ENCODE measurements around the gene SEMA3A. TPM values are rescaled to one million over a fixed set of nuclear protein-coding genes. Genes with fewer than 3 reads are reported as not detected.
A peak's percentile ranks its signal among the peaks of the same experiment; 100 is the strongest.

The SEMA3A gene
- total RNA-seq, 4 donors from 2014 or later = 27.8 to 39.0 (median 34.5) TPM

DNA sequence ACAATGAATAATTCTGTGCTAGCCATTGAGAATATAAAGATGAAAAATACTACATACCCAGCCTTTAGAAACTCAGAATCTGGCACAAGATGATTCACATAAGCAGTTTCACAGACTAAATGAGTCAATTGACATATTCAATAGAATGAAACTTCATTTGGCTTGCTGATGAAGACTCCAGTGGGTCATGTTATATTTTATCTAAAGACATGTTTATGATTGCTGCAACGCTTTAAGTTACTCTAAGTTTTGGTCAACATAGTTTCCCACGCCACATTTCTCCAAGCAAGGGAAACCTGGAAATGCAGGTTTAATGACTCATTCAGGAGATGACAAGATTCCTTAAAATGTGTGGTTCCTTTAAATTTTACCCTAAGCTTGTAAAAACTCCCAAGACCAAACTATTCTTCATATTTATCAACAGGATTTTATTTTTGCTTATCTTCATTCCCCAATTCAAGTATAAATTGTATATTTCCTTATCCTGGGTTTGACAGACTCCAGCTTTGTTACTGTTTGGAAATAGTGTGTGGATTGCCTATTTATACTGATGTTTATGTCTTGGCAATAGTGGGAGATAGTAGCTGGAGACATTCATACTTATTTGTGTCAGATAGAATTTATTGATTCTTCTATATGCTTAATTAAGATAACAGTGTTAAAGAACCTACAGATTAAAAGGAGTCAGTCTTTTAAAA, 6.6 kb downstream of the SEMA3A start:
- TF ChIP-seq POLR2AphosphoS5 (IDR thresholded peaks at IDR 0.05) (no peak), POLR2A (IDR thresholded peaks at IDR 0.05; ENCODE audit: low read depth) (no peak), EP300 (IDR thresholded peaks at IDR 0.05) (no peak)
- TF ChIP-seq, protein P1, sequence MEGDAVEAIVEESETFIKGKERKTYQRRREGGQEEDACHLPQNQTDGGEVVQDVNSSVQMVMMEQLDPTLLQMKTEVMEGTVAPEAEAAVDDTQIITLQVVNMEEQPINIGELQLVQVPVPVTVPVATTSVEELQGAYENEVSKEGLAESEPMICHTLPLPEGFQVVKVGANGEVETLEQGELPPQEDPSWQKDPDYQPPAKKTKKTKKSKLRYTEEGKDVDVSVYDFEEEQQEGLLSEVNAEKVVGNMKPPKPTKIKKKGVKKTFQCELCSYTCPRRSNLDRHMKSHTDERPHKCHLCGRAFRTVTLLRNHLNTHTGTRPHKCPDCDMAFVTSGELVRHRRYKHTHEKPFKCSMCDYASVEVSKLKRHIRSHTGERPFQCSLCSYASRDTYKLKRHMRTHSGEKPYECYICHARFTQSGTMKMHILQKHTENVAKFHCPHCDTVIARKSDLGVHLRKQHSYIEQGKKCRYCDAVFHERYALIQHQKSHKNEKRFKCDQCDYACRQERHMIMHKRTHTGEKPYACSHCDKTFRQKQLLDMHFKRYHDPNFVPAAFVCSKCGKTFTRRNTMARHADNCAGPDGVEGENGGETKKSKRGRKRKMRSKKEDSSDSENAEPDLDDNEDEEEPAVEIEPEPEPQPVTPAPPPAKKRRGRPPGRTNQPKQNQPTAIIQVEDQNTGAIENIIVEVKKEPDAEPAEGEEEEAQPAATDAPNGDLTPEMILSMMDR (IDR thresholded peaks at IDR 0.05) = no peak
- Histone ChIP-seq H3K9me3 (no peaks in the 10 kb centered on the region), H3K36me3 (no peaks in the 10 kb centered on the region), H3K27ac (replicated peaks in 1 of 4) (peak overlapping the region; percentile 30 to 56 (median 36)), H3K27me3 (no peaks in the 10 kb centered on the region), H3K4me1 (peaks cover 0 to 67% (median 53%) of the 10 kb centered on the region in 4 donors), H3K4me3 (no peak overlapping the region)
- DNase-seq (ENCODE audit: extremely low spot score) = no peak
- intact Hi-C loops (cut with DNase I) = no loop called here
- 72% methylated on average over 2 of the region's 2 CpGs for WGBS

DNA sequence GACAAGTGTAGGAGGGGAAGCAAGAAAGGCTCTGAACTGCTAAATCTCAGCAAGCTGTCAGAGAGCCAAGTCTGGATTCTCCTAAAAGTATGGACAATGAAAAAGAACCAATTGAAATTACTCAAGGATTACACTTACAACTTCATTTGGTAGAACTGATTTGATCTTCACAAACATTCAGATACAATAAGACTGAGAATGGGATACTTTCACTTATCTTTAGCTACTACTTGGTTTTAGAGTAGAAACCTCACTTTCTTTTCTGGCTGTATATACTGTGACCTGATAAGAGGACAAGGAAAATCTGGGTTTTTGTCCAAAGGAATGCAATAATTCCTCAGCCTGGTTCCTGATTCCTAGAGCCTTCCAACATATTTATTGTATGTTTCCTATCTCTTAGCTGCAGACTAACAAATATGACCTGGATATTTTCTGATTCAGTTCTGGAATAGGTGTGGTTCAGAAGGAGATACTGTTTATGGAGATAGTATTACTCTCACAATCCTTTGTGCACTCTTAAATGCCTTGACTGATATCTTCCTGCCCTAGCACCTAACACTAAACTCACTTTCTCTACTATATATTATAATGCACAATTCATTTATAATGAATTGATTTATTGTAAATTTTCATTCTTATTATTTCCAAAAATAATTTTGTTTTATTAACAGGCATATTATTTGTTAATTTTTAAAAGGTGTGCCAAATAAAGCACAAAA, 7.3 kb downstream of the SEMA3A start:
- no peak for DNase-seq (ENCODE audit: extremely low spot score)
- Histone ChIP-seq H3K27me3 (no peaks in the 10 kb centered on the region), H3K4me1 (peaks cover 0 to 73% (median 56%) of the 10 kb centered on the region in 4 donors), H3K36me3 (no peaks in the 10 kb centered on the region), H3K4me3 (no peak overlapping the region), H3K9me3 (no peaks in the 10 kb centered on the region), H3K27ac (replicated peaks in 1 of 4) (peak overlapping the region; percentile 30 to 56 (median 38))
- TF ChIP-seq POLR2AphosphoS5 (IDR thresholded peaks at IDR 0.05) = no peak
- TF ChIP-seq EP300 (IDR thresholded peaks at IDR 0.05) = no peak
- TF ChIP-seq POLR2A (IDR thresholded peaks at IDR 0.05; ENCODE audit: low read depth) = no peak
- TF ChIP-seq, protein P1 (IDR thresholded peaks at IDR 0.05) = no peak
- intact Hi-C loops (cut with DNase I) = no loop called here

DNA sequence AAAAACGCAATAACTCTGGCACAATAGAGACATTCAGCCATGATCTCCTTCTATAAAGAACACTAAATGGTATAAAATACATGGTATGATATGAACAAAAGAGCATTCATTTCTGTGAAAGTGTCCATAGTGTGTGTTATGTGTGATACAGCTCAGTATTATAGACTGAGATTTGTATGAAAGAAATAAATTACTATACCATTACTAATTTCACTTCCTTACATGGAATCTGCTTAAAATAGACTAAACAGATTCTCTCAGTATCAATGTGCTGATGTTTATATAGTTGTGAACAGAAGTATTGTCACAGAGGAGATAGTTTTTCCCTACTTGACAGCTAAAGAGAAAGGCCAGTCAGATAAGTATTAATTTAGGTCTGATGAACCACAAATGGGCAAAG, 10.8 kb downstream of the SEMA3A start:
- H3K9me3 ChIP-seq = no peaks in the 10 kb centered on the region
- no peaks in the 10 kb centered on the region for H3K27me3 ChIP-seq
- no peaks in the 10 kb centered on the region for H3K36me3 ChIP-seq
- no peak for DNase-seq (ENCODE audit: extremely low spot score)
- peak overlapping the region in 1 of 4 donors; percentile 48 for H3K27ac ChIP-seq (replicated peaks in 1 of 4)
- 100% methylated on average over 1 of the region's 1 CpG for WGBS
- H3K4me3 ChIP-seq = no peak overlapping the region
- TF ChIP-seq POLR2AphosphoS5 (IDR thresholded peaks at IDR 0.05) (no peak), EP300 (IDR thresholded peaks at IDR 0.05) (no peak), POLR2A (IDR thresholded peaks at IDR 0.05; ENCODE audit: low read depth) (no peak)
- TF ChIP-seq, protein P1 (IDR thresholded peaks at IDR 0.05) = no peak
- intact Hi-C loops (cut with DNase I) = no loop called here
- H3K4me1 ChIP-seq = peaks cover 0 to 72% (median 56%) of the 10 kb centered on the region in 4 donors

DNA sequence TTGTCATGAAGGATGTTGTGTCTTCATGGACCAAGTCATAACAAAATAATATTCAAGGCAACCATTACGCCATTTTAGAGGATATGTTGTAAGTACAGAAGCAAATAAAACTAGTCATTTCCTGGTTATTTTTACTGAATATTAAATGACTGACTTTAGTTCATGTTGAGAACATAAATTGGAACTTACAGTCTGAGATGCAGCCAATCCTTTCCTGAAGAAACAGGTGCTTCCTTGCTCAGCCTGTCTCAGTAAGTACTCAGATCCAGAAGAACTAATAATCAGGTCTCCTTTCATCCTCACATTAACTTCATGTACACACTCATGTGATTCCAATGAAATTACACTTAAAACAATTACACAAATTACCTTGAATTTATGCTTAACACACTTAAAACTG, 12.3 kb downstream of the SEMA3A start:
- 76% methylated on average over 1 of the region's 1 CpG for WGBS

More for the DNA sequence above, 12.3 kb downstream of the SEMA3A start:
- Histone ChIP-seq H3K36me3 (no peaks in the 10 kb centered on the region), H3K9me3 (no peaks in the 10 kb centered on the region), H3K27me3 (no peaks in the 10 kb centered on the region), H3K4me3 (no peak overlapping the region), H3K27ac (replicated peaks in 1 of 4) (no peak overlapping the region), H3K4me1 (peaks cover 0 to 68% (median 45%) of the 10 kb centered on the region in 4 donors)
- intact Hi-C loops (cut with DNase I) = no loop called here
- TF ChIP-seq POLR2A (IDR thresholded peaks at IDR 0.05; ENCODE audit: low read depth) (no peak), POLR2AphosphoS5 (IDR thresholded peaks at IDR 0.05) (no peak), EP300 (IDR thresholded peaks at IDR 0.05) (no peak)
- TF ChIP-seq, protein P1 (IDR thresholded peaks at IDR 0.05) = no peak
- DNase-seq (ENCODE audit: extremely low spot score) = no peak
